CD8-positive, alpha-beta memory T cell (primary cell): ENCODE results near the gene PIK3CG. TPM values are rescaled to one million over a fixed set of nuclear protein-coding genes. Genes with fewer than 3 reads are reported as not detected.
A peak's percentile ranks its signal among the peaks of the same experiment; 100 is the strongest.
"Not testable (repeated sequence)": the region's sequence is repeated elsewhere in the genome, so short reads cannot be mapped to it uniquely, and the experiment has no call there.

Experiments
- CTCF ChIA-PET: fragments of 350-600 bp; sonication (Branson Sonifier 250); formaldehyde crosslinking; loops from one replicate; lab custom pipeline; 2021; ENCODE audit warnings: antibody characterized with exemption; lab: Charles Lee
- POLR2A ChIA-PET: fragments of 350-600 bp; sonication (Branson Sonifier 250); formaldehyde crosslinking; loops from one replicate; lab custom pipeline; 2021; ENCODE audit warnings: antibody characterized with exemption; lab: Charles Lee
- DNase-seq, 5 donors: peaks; one replicate each; pipeline versions ENCODE4 v3.0.0 to v3.0.0-alpha.2; 2020 to 2022; ENCODE audit warnings: mixed read lengths in 1 of 5
- H3K27ac ChIP-seq: one replicate; pipeline ENCODE4 v1.7.0; 2013; ENCODE audit warnings: low read depth, mild to moderate bottlenecking, low read length, moderate library complexity
- H3K27me3 ChIP-seq: 2 replicates; pipeline ENCODE4 v1.7.0; 2013; ENCODE audit warnings: low read length, mild to moderate bottlenecking; ENCODE audit not compliant: insufficient read depth, poor library complexity, severe bottlenecking
- H3K36me3 ChIP-seq: 2 replicates; pipeline ENCODE4 v1.7.0; 2013; ENCODE audit warnings: mild to moderate bottlenecking, low read length, moderate library complexity; ENCODE audit not compliant: insufficient read depth
- H3K4me1 ChIP-seq: 2 replicates; pipeline ENCODE4 v1.7.0; 2013; ENCODE audit warnings: mild to moderate bottlenecking, low read length, moderate library complexity; ENCODE audit not compliant: insufficient read depth
- H3K4me3 ChIP-seq: 2 replicates; pipeline ENCODE4 v1.7.0; 2013; ENCODE audit warnings: mild to moderate bottlenecking, low read length
- H3K9me3 ChIP-seq: 2 replicates; pipeline ENCODE4 v1.7.0; 2013; ENCODE audit warnings: mild to moderate bottlenecking, low read length
- H3K27ac Mint-ChIP-seq, 8 donors: one replicate each; pipeline ENCODE4 v1.8.0; 2020 to 2021; ENCODE audit warnings: mixed read lengths in 8 of 8, mild to moderate bottlenecking in 6 of 8, inconsistent platforms in 3 of 8, moderate library complexity in 3 of 8
- H3K27me3 Mint-ChIP-seq, 2 donors: one replicate each; pipeline ENCODE4 v1.8.0; 2020 to 2021; ENCODE audit warnings: mixed read lengths in 2 of 2, mild to moderate bottlenecking in 1 of 2, moderate library complexity in 1 of 2
- H3K36me3 Mint-ChIP-seq, 3 donors: one replicate each; pipeline ENCODE4 v1.8.0; 2020 to 2021; ENCODE audit warnings: mixed read lengths in 3 of 3, inconsistent platforms in 1 of 3, mild to moderate bottlenecking in 1 of 3
- H3K4me1 Mint-ChIP-seq, 3 donors: one replicate each; pipeline ENCODE4 v1.8.0; 2020 to 2021; ENCODE audit warnings: mixed read lengths in 3 of 3, inconsistent platforms in 1 of 3, mild to moderate bottlenecking in 1 of 3
- H3K4me3 Mint-ChIP-seq, 7 donors: one replicate each; pipeline ENCODE4 v1.8.0; 2020 to 2021; ENCODE audit warnings: mixed read lengths in 7 of 7, mild to moderate bottlenecking in 6 of 7, moderate library complexity in 4 of 7, inconsistent platforms in 2 of 7
- H3K9me3 Mint-ChIP-seq, 5 donors: one replicate each; pipeline ENCODE4 v1.8.0; 2020 to 2022; ENCODE audit warnings: mixed read lengths in 5 of 5, mild to moderate bottlenecking in 3 of 5, moderate library complexity in 2 of 5, inconsistent platforms in 1 of 5
- polyA plus RNA-seq: library from polyadenylated mRNA; unstranded; fragments of 300-500 nt; fragmentation: Illumina TruSeq; gene quantifications from one replicate; pipeline ENCODE4 v1.2.3, GENCODE V29; 2021
- total RNA-seq, 2 experiments: library from RNA; stranded (reverse); gene quantifications; one replicate each; pipeline ENCODE4 v1.2.3, GENCODE V29; 2021

Gene PIK3CG
- total and polyA plus RNA-seq, 3 experiments from 2014 or later = 25.3 to 31.0 (median 26.3) TPM

- no peak overlapping the region for H3K27ac Mint-ChIP-seq
- no peak overlapping the region for H3K4me3 ChIP-seq
- H3K9me3 ChIP-seq = no peaks in the 10 kb centered on the region
- H3K27me3 ChIP-seq = no peaks in the 10 kb centered on the region
- ChIA-PET POLR2A (no interaction called here), CTCF (no interaction called here)
- no peak overlapping the region for H3K27ac ChIP-seq
- H3K36me3 ChIP-seq = no peaks in the 10 kb centered on the region
- DNase-seq = no peak
- peaks cover 0 to 5% (median 0%) of the 10 kb centered on the region in 5 donors for H3K9me3 Mint-ChIP-seq
- H3K4me1 Mint-ChIP-seq = no peaks in the 10 kb centered on the region
- peaks cover 0 to 11% (median 0%) of the 10 kb centered on the region in 3 donors for H3K36me3 Mint-ChIP-seq
- no peaks in the 10 kb centered on the region for H3K4me1 ChIP-seq
- H3K27me3 Mint-ChIP-seq = no peaks in the 10 kb centered on the region
- H3K4me3 Mint-ChIP-seq = no peak overlapping the region
Observed at GRCh38 chr7:106936236-106936635, 71.2 kb downstream of the PIK3CG start.

- CTCF ChIA-PET, POLR2A ChIA-PET, H3K27ac ChIP-seq, H3K4me1 Mint-ChIP-seq, H3K4me1 ChIP-seq, H3K27ac Mint-ChIP-seq, DNase-seq, H3K27me3 ChIP-seq, H3K4me3 ChIP-seq, H3K9me3 Mint-ChIP-seq, H3K9me3 ChIP-seq, H3K27me3 Mint-ChIP-seq, H3K4me3 Mint-ChIP-seq, H3K36me3 ChIP-seq: not testable (repeated sequence)
- peaks cover 0 to 11% (median 0%) of the 10 kb centered on the region in 3 donors for H3K36me3 Mint-ChIP-seq
Observed at GRCh38 chr7:106938122-106938521, 73.0 kb downstream of the PIK3CG start.

GRCh38 chr7:106938803-106939202 is 73.7 kb downstream of the PIK3CG start:
- H3K27me3 ChIP-seq = no peaks in the 10 kb centered on the region
- no peak overlapping the region for H3K4me3 ChIP-seq
- H3K4me3 Mint-ChIP-seq = no peak overlapping the region
- ChIA-PET POLR2A (no interaction called here), CTCF (no interaction called here)
- H3K27ac Mint-ChIP-seq = no peak overlapping the region
- no peak for DNase-seq
- H3K27ac ChIP-seq = no peak overlapping the region
- H3K9me3 Mint-ChIP-seq = peaks cover 0 to 5% (median 0%) of the 10 kb centered on the region in 5 donors
- no peaks in the 10 kb centered on the region for H3K4me1 Mint-ChIP-seq
- H3K36me3 ChIP-seq = no peaks in the 10 kb centered on the region
- H3K27me3 Mint-ChIP-seq = no peaks in the 10 kb centered on the region
- H3K36me3 Mint-ChIP-seq = peaks cover 0 to 11% (median 0%) of the 10 kb centered on the region in 3 donors
- no peaks in the 10 kb centered on the region for H3K4me1 ChIP-seq
- no peaks in the 10 kb centered on the region for H3K9me3 ChIP-seq

- H3K4me3 ChIP-seq = no peak overlapping the region
- no peaks in the 10 kb centered on the region for H3K9me3 ChIP-seq
- H3K27ac ChIP-seq = no peak overlapping the region
- DNase-seq = no peak
- no peaks in the 10 kb centered on the region for H3K9me3 Mint-ChIP-seq
- H3K4me3 Mint-ChIP-seq = no peak overlapping the region
- H3K4me1 Mint-ChIP-seq = no peaks in the 10 kb centered on the region
- H3K36me3 ChIP-seq = no peaks in the 10 kb centered on the region
- H3K4me1 ChIP-seq = no peaks in the 10 kb centered on the region
- H3K27me3 ChIP-seq = no peaks in the 10 kb centered on the region
- ChIA-PET CTCF (no interaction called here), POLR2A (no interaction called here)
- H3K36me3 Mint-ChIP-seq = peaks cover 0 to 1% (median 0%) of the 10 kb centered on the region in 3 donors
- H3K27me3 Mint-ChIP-seq = no peaks in the 10 kb centered on the region
- peak overlapping the region in 2 of 8 donors; percentile 9 to 42 for H3K27ac Mint-ChIP-seq
Observed at GRCh38 chr7:106944035-106944665, 79.1 kb downstream of the PIK3CG start.

GRCh38 chr7:106947244-106947728 is 82.2 kb downstream of the PIK3CG start:
- POLR2A ChIA-PET = interaction anchor here (0.5 kb wide), 1 partner anchor 219 kb away, joined by 6 read pairs; no protein-coding TSS in a partner anchor
- no peak overlapping the region for H3K4me3 Mint-ChIP-seq
- CTCF ChIA-PET = interaction anchor here (1.2 to 1.6 kb wide), 4 partner anchors 154 to 233 kb away, joined by 3 to 5 read pairs (median 4); no protein-coding TSS in a partner anchor

GRCh38 chr7:106952001-106952657 is 87.0 kb downstream of the PIK3CG start:
- peaks cover 0 to 3% (median 0%) of the 10 kb centered on the region in 5 donors for H3K9me3 Mint-ChIP-seq
- H3K36me3 Mint-ChIP-seq = peaks cover 0 to 1% (median 0%) of the 10 kb centered on the region in 3 donors
- Histone ChIP-seq H3K4me1 (no peaks in the 10 kb centered on the region), H3K9me3 (no peaks in the 10 kb centered on the region), H3K4me3 (no peak overlapping the region), H3K27me3 (no peaks in the 10 kb centered on the region), H3K36me3 (no peaks in the 10 kb centered on the region), H3K27ac (peak overlapping the region; percentile 20)
- H3K27me3 Mint-ChIP-seq = peaks cover 0 to 3% of the 10 kb centered on the region in 2 donors
- ChIA-PET CTCF (no interaction called here), POLR2A (no interaction called here)
- no peaks in the 10 kb centered on the region for H3K4me1 Mint-ChIP-seq
- no peak overlapping the region for H3K27ac Mint-ChIP-seq
- no peak overlapping the region for H3K4me3 Mint-ChIP-seq
- DNase-seq = no peak

More at GRCh38 chr7:106947244-106947728, 82.2 kb downstream of the PIK3CG start:
- H3K9me3 Mint-ChIP-seq = no peaks in the 10 kb centered on the region
- no peaks in the 10 kb centered on the region for H3K4me1 Mint-ChIP-seq
- H3K4me3 ChIP-seq = no peak overlapping the region
- H3K27ac Mint-ChIP-seq = no peak overlapping the region
- peaks cover 0 to 2% of the 10 kb centered on the region in 2 donors for H3K27me3 Mint-ChIP-seq
- peaks cover 0 to 1% (median 0%) of the 10 kb centered on the region in 3 donors for H3K36me3 Mint-ChIP-seq
- H3K27ac ChIP-seq = no peak overlapping the region
- no peaks in the 10 kb centered on the region for H3K4me1 ChIP-seq
- H3K36me3 ChIP-seq = no peaks in the 10 kb centered on the region
- H3K27me3 ChIP-seq = no peaks in the 10 kb centered on the region
- DNase-seq = peak in 2 of 5 donors; percentile 19 to 32
- H3K9me3 ChIP-seq = no peaks in the 10 kb centered on the region

- H3K36me3 Mint-ChIP-seq = peaks cover 0 to 1% (median 0%) of the 10 kb centered on the region in 3 donors
- Histone ChIP-seq H3K4me3 (no peak overlapping the region), H3K27ac (peak overlapping the region; percentile 20), H3K9me3 (no peaks in the 10 kb centered on the region), H3K36me3 (no peaks in the 10 kb centered on the region), H3K4me1 (no peaks in the 10 kb centered on the region), H3K27me3 (no peaks in the 10 kb centered on the region)
- no peak overlapping the region for H3K4me3 Mint-ChIP-seq
- DNase-seq = no peak
- peaks cover 0 to 3% (median 0%) of the 10 kb centered on the region in 5 donors for H3K9me3 Mint-ChIP-seq
- CTCF ChIA-PET = no interaction called here
- H3K4me1 Mint-ChIP-seq = no peaks in the 10 kb centered on the region
- POLR2A ChIA-PET = no interaction called here
- H3K27ac Mint-ChIP-seq = no peak overlapping the region
- peaks cover 0 to 5% of the 10 kb centered on the region in 2 donors for H3K27me3 Mint-ChIP-seq
Observed at GRCh38 chr7:106952658-106953231, 87.7 kb downstream of the PIK3CG start.

- H3K27ac Mint-ChIP-seq = no peak overlapping the region
- no peaks in the 10 kb centered on the region for H3K4me1 Mint-ChIP-seq
- no peak overlapping the region for H3K4me3 ChIP-seq
- no peaks in the 10 kb centered on the region for H3K27me3 ChIP-seq
- no peaks in the 10 kb centered on the region for H3K9me3 ChIP-seq
- H3K9me3 Mint-ChIP-seq = peaks cover 0 to 3% (median 0%) of the 10 kb centered on the region in 5 donors
- DNase-seq = no peak
- H3K27ac ChIP-seq = no peak overlapping the region
- H3K4me3 Mint-ChIP-seq = no peak overlapping the region
- H3K36me3 ChIP-seq = no peaks in the 10 kb centered on the region
- no peaks in the 10 kb centered on the region for H3K4me1 ChIP-seq
- ChIA-PET POLR2A (no interaction called here), CTCF (interaction anchor here (1.2 kb wide), 1 partner anchor 14 kb away, joined by 3 read pairs; no protein-coding TSS in a partner anchor)
- H3K36me3 Mint-ChIP-seq = no peaks in the 10 kb centered on the region
- peaks cover 0 to 3% of the 10 kb centered on the region in 2 donors for H3K27me3 Mint-ChIP-seq
Observed at GRCh38 chr7:106954840-106955239, 89.8 kb downstream of the PIK3CG start.
